Hepatocyte (in vitro differentiated cells): ENCODE measurements around the gene AKR1B1.

Source experiments
- EZH2phosphoT487 ChIP-seq: fragments of 200-600 bp; sonication (generic); IDR thresholded peaks from one replicate; pipeline ENCODE4 v1.6.1; 2018; ENCODE audit warnings: antibody characterized with exemption, mild to moderate bottlenecking, low read depth, moderate library complexity; ENCODE audit not compliant: unreplicated experiment, severe bottlenecking
- TF ChIP-seq, protein P1 (sequence below): fragments of 200-600 bp; sonication (generic); IDR thresholded peaks from 2 replicates; pipeline ENCODE4 v1.5.1; 2016; ENCODE audit warnings: antibody characterized with exemption, mild to moderate bottlenecking; ENCODE audit not compliant: poor library complexity

DNA sequence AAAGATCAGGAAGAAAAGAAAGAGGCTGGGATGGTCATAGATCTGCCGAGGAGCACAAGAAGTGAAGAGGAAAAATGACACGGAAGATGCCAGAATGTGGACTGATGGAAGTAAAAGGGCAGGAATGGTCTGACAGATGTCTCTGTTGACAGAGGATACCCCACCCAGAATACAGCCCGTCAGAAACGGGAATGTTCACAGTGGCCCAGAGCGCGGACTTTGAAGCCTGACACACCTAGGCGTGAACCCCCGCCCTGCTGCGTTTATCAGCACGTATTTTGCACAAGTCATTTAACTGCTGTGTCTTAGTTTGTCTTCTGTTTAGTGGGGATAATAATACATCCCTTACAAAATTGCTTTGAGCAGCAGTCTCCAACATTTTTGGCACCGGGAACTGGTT is 27.1 kb downstream of the AKR1B1 start:
- TF ChIP-seq, protein P1, sequence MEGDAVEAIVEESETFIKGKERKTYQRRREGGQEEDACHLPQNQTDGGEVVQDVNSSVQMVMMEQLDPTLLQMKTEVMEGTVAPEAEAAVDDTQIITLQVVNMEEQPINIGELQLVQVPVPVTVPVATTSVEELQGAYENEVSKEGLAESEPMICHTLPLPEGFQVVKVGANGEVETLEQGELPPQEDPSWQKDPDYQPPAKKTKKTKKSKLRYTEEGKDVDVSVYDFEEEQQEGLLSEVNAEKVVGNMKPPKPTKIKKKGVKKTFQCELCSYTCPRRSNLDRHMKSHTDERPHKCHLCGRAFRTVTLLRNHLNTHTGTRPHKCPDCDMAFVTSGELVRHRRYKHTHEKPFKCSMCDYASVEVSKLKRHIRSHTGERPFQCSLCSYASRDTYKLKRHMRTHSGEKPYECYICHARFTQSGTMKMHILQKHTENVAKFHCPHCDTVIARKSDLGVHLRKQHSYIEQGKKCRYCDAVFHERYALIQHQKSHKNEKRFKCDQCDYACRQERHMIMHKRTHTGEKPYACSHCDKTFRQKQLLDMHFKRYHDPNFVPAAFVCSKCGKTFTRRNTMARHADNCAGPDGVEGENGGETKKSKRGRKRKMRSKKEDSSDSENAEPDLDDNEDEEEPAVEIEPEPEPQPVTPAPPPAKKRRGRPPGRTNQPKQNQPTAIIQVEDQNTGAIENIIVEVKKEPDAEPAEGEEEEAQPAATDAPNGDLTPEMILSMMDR = no peak
- no peak for TF ChIP-seq EZH2phosphoT487
